ENCODE measurements around the gene OSBPL10. TPM values are rescaled to one million over a fixed set of nuclear protein-coding genes. Genes with fewer than 3 reads are reported as not detected.

Gene OSBPL10
- total RNA-seq, 1 donor from 2014 or later, result 52.7 TPM

DNA sequence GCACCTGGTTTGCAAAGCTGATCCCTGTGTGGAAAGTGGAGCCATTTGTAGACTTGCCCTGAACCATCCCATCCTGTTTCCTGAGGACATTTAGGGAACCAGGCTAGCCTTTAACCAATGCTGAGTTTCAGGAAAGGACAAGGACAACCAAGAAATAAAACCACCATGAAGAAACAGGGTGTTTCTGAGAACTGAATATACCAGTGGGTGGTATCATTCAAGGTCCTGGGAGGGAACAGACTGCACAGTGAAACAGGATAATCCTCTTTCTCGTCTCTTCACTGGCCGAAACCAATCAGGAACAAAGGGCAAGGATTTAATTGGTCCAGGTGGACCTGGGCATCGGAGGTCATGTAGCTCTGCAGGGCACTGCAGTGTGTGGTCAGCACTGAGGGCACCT lies 22.3 kb upstream of the OSBPL10 start:
- Histone ChIP-seq H3K9me3 (ENCODE audit: insufficient read depth, low read depth, low read length) (no peaks in the 10 kb centered on the region), H3K36me3 (ENCODE audit: insufficient read depth, low read length) (no peaks in the 10 kb centered on the region), H3K9ac (ENCODE audit: low read length) (no peak overlapping the region), H3K4me1 (ENCODE audit: insufficient read depth, low read length) (peaks cover 16% of the 10 kb centered on the region), H3K79me2 (ENCODE audit: insufficient read depth, low read length) (no peaks in the 10 kb centered on the region), H3K27ac (ENCODE audit: low read depth, low read length) (peak overlapping the region; percentile 57), H4K20me1 (ENCODE audit: insufficient read depth, low read length) (no peaks in the 10 kb centered on the region), H2AFZ (ENCODE audit: low read depth, low read length) (no peak overlapping the region), H3K27me3 (ENCODE audit: insufficient read depth, low read length) (peaks cover 2% of the 10 kb centered on the region), H3K4me2 (ENCODE audit: low read length) (peak overlapping the region; percentile 78), H3K4me3 (ENCODE audit: insufficient read depth, low read depth, low read length) (no peak overlapping the region)
- DNase-seq (ENCODE audit: low read depth) (no peak), FAIRE-seq (no peak)
- H3K9me3 Mint-ChIP-seq (ENCODE audit: unreplicated experiment), result peaks cover 11% of the 10 kb centered on the region
- no peak overlapping the region for H3K27ac Mint-ChIP-seq (ENCODE audit: unreplicated experiment)
- peaks cover 15% of the 10 kb centered on the region for H3K4me1 Mint-ChIP-seq (ENCODE audit: low read depth, unreplicated experiment)
- no peak overlapping the region for H3K4me3 Mint-ChIP-seq (ENCODE audit: unreplicated experiment)
- H3K27me3 Mint-ChIP-seq (ENCODE audit: low read depth, unreplicated experiment), result no peaks in the 10 kb centered on the region
- H3K36me3 Mint-ChIP-seq (ENCODE audit: low read depth, unreplicated experiment), result peaks cover 6% of the 10 kb centered on the region
- TF ChIP-seq, protein P1, sequence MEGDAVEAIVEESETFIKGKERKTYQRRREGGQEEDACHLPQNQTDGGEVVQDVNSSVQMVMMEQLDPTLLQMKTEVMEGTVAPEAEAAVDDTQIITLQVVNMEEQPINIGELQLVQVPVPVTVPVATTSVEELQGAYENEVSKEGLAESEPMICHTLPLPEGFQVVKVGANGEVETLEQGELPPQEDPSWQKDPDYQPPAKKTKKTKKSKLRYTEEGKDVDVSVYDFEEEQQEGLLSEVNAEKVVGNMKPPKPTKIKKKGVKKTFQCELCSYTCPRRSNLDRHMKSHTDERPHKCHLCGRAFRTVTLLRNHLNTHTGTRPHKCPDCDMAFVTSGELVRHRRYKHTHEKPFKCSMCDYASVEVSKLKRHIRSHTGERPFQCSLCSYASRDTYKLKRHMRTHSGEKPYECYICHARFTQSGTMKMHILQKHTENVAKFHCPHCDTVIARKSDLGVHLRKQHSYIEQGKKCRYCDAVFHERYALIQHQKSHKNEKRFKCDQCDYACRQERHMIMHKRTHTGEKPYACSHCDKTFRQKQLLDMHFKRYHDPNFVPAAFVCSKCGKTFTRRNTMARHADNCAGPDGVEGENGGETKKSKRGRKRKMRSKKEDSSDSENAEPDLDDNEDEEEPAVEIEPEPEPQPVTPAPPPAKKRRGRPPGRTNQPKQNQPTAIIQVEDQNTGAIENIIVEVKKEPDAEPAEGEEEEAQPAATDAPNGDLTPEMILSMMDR (IDR thresholded peaks at IDR 0.05; ENCODE audit: insufficient read depth, low read depth, low read length), result no peak
- no peak for TF ChIP-seq EZH2 (IDR thresholded peaks at IDR 0.05; ENCODE audit: insufficient read depth, low read length)

- peak overlapping the region; percentile 56 for H3K27ac Mint-ChIP-seq (ENCODE audit: unreplicated experiment)
- Histone ChIP-seq H3K4me2 (ENCODE audit: low read length) (peak overlapping the region; percentile 78), H3K27me3 (ENCODE audit: insufficient read depth, low read length) (peaks cover 2% of the 10 kb centered on the region), H3K27ac (ENCODE audit: low read depth, low read length) (peak overlapping the region; percentile 57), H3K4me1 (ENCODE audit: insufficient read depth, low read length) (peaks cover 16% of the 10 kb centered on the region), H3K79me2 (ENCODE audit: insufficient read depth, low read length) (no peaks in the 10 kb centered on the region), H3K9me3 (ENCODE audit: insufficient read depth, low read depth, low read length) (no peaks in the 10 kb centered on the region), H3K36me3 (ENCODE audit: insufficient read depth, low read length) (no peaks in the 10 kb centered on the region), H3K4me3 (ENCODE audit: insufficient read depth, low read depth, low read length) (no peak overlapping the region), H2AFZ (ENCODE audit: low read depth, low read length) (no peak overlapping the region), H3K9ac (ENCODE audit: low read length) (peak overlapping the region; percentile 62), H4K20me1 (ENCODE audit: insufficient read depth, low read length) (no peaks in the 10 kb centered on the region)
- FAIRE-seq (no peak), DNase-seq (ENCODE audit: low read depth) (peak; percentile 92)
- TF ChIP-seq, protein P1 (IDR thresholded peaks at IDR 0.05; ENCODE audit: insufficient read depth, low read depth, low read length), result no peak
- TF ChIP-seq EZH2 (IDR thresholded peaks at IDR 0.05; ENCODE audit: insufficient read depth, low read length), result no peak
- H3K4me3 Mint-ChIP-seq (ENCODE audit: unreplicated experiment), result no peak overlapping the region
- peaks cover 6% of the 10 kb centered on the region for H3K36me3 Mint-ChIP-seq (ENCODE audit: low read depth, unreplicated experiment)
- no peaks in the 10 kb centered on the region for H3K27me3 Mint-ChIP-seq (ENCODE audit: low read depth, unreplicated experiment)
- H3K4me1 Mint-ChIP-seq (ENCODE audit: low read depth, unreplicated experiment), result peaks cover 15% of the 10 kb centered on the region
- H3K9me3 Mint-ChIP-seq (ENCODE audit: unreplicated experiment), result peaks cover 11% of the 10 kb centered on the region
Observed at GRCh38 chr3:32002561-32003368, 21.7 kb upstream of the OSBPL10 start.

DNA sequence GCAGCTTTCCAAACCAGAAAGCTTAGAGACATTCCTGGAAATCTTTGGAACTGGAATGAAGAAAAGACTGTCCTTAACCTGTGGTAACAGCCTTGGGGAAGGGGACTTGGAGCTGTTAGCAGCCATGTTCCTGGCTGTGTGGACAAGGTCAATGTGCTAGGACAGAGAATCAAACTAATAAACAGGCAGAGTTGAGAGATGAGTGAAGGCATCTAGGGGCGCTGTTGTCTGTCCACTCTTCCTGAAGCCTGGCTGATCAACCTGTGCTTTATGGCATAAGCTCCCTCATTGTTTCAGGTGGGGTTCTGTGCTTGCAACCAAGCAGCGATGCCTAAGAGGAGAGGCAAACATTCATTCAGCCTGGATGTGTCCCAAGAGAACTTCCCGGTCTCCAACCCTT lies 19.8 kb upstream of the OSBPL10 start:
- no peak for DNase-seq (ENCODE audit: low read depth)
- Histone ChIP-seq H3K27ac (ENCODE audit: low read depth, low read length) (no peak overlapping the region), H3K9ac (ENCODE audit: low read length) (no peak overlapping the region), H4K20me1 (ENCODE audit: insufficient read depth, low read length) (no peaks in the 10 kb centered on the region), H3K36me3 (ENCODE audit: insufficient read depth, low read length) (no peaks in the 10 kb centered on the region), H3K4me1 (ENCODE audit: insufficient read depth, low read length) (peaks cover 16% of the 10 kb centered on the region), H3K27me3 (ENCODE audit: insufficient read depth, low read length) (peaks cover 2% of the 10 kb centered on the region), H3K79me2 (ENCODE audit: insufficient read depth, low read length) (no peaks in the 10 kb centered on the region), H3K4me3 (ENCODE audit: insufficient read depth, low read depth, low read length) (no peak overlapping the region), H3K4me2 (ENCODE audit: low read length) (no peak overlapping the region), H3K9me3 (ENCODE audit: insufficient read depth, low read depth, low read length) (no peaks in the 10 kb centered on the region), H2AFZ (ENCODE audit: low read depth, low read length) (no peak overlapping the region)
- TF ChIP-seq EZH2 (IDR thresholded peaks at IDR 0.05; ENCODE audit: insufficient read depth, low read length), result no peak
- TF ChIP-seq, protein P1 (IDR thresholded peaks at IDR 0.05; ENCODE audit: insufficient read depth, low read depth, low read length), result no peak
- H3K4me1 Mint-ChIP-seq (ENCODE audit: low read depth, unreplicated experiment), result peaks cover 16% of the 10 kb centered on the region
- H3K4me3 Mint-ChIP-seq (ENCODE audit: unreplicated experiment), result no peak overlapping the region
- no peak for FAIRE-seq
- no peak overlapping the region for H3K27ac Mint-ChIP-seq (ENCODE audit: unreplicated experiment)
- peaks cover 8% of the 10 kb centered on the region for H3K36me3 Mint-ChIP-seq (ENCODE audit: low read depth, unreplicated experiment)
- H3K27me3 Mint-ChIP-seq (ENCODE audit: low read depth, unreplicated experiment), result no peaks in the 10 kb centered on the region
- H3K9me3 Mint-ChIP-seq (ENCODE audit: unreplicated experiment), result peaks cover 13% of the 10 kb centered on the region

All from astrocyte (in vitro differentiated cells and primary cell).